GM21723 (cell line): Measurements from ENCODE around the gene TBC1D5.
"Not testable (repeated sequence)": the region's sequence is repeated elsewhere in the genome, so short reads cannot be mapped to it uniquely, and the experiment has no call there.

Experiments
- ATAC-seq: cut with Tn5 transposase; IDR thresholded peaks from one replicate; pipeline ENCODE4 v1.9.1; 2021; ENCODE audit warnings: mild to moderate bottlenecking, moderate library complexity; ENCODE audit not compliant: unreplicated experiment

The TBC1D5 gene

DNA sequence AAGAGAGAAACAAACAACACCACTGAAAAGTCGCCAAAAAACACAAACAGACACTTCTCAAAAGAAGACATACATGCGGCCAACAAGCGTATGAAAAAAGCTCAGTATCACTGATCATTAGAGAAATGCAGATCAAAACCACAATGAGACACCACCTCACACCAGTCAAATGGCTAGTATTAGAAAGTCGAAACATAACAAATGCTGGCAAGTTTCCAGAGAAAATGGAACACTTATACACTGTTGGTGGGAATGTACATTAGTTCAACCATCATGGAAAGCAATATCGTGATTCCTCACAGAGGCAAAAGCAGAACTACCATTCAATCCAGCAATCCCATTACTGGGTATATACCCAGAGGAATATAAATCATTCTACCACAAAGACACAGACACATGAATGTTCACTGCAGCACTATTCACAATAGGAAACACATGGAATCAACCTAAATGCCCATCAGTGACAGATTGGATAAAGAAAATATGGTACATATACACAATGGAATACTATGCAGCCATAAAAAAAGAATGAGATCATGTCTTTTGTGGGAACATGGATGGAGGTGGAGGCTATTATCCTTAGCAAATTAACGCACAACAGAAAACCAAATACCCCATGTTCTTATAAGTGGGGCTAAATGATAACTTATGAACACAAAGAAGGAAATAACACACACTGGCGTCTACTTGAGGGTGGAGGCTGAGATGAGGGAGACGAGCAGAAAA lies 93.6 kb downstream of the TBC1D5 start:
- not testable (repeated sequence) for ATAC-seq

DNA sequence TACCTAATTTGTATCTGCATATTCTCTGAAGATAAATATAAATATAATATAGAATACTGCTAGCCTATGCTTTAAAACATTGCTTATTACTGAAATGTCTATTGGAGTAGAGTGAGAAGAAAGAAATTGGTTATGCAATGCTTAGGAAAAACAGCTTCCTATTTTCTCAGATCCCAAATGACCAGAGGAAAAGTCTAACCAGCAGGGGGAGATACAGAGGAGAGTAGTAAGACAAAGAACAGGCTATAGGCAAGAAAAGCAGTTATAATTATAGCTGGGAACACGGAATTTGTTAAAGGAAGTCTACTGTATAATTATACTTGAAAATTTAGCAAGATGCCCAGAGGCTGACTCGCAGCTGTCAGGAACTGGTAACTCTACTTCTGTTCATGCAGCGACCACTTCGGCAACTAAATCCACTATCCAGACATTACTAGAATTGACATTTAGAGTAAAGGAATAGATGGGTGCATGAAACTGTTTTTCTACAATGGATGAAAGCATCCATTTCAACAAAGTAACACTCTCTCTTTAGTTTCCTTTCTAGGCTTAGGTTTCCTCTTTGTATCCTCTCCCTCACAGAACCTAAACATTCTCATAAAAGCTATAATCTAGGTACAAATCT lies 97.2 kb downstream of the TBC1D5 start:
- ATAC-seq = no peak

DNA sequence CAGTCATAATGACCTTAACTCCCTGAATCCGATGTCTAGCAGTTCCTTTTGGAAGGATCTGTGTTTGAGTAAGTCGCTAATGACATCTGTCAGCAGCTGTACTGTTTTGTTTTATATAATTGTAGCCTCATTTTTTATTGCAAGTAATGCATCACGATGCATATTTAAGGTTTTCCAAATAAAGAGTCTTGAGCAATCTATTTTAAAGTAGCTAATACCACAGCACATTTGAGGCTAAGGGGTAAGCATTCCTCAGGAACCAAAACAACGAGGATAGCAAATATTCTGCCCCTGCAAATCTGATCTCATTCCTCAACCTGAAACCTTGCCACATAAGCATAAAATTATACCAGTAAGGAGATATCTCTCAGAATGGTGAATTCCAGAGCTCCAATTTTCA lies 98.7 kb downstream of the TBC1D5 start:
- ATAC-seq = no peak

DNA sequence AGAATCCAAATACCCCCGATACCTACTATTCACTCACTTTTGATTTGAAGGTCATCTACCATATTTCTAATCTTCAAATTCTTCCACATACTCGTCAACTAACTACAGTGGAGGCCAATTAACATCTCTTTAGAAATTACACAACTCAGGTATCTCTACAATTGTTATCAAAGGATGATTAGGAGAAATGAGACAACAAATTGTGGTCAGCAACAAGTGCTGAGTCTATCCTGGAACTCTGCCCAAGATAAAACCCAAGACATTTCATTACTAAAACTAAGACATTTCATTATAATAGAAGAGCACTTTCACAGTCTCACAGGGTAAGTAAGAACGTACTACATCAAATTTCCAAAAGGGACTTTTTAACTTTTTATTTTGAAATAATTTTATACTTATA lies 100.0 kb downstream of the TBC1D5 start:
- ATAC-seq = no peak

DNA sequence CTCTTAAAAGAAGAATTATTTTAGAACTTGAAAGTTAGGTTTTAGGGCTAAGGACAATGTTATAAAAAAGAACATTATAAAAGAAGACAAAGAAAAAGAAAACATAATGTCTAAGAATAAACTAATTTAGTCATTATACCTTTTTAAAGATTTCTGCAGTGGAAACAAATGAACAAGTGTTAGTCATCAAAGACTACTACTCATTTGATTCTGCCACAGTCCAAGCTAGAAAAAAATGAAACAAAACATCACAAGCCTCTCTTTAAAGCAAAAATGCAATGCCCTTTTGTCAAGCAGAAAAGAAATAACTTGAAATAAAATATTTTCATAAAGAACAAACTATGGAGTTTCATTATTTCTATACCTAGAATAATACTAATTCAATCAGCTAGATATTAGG lies 102.0 kb downstream of the TBC1D5 start:
- ATAC-seq = no peak

DNA sequence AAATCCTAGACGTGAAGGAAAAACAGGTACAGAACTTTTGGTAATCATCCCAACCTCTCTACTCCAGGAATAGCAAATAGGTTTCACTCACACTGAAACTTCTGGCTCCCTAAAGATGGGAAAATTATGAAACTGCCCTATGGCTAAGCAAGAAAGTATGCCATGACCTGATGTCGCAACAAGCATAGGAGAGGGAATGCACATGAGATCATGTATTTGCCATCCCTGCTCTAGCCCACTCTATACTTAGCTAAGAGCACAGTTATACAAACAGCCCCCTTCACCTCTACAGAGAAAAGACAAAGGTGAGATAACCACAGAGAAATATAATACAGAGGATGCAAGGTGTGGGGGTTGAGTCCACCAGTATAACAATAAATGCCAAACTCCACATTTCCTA lies 102.7 kb downstream of the TBC1D5 start:
- ATAC-seq = no peak

DNA sequence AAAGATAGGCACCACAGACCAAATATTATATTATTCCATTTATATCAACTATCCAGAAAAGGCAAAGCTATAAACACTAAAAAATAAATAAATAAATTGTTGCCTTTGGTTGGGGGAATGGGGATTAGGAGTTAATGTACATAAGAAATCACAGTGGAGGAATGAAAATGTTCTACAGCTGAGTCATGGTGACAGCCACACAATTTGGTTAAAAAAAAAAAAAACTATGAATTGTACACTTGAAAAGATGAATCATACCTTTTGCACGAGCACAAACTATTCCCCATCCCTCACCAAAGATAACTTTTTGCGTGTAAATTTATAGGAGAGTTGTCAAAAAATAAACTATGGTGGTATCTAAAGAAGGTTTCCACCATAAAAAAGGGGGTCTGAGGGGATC lies 103.2 kb downstream of the TBC1D5 start:
- ATAC-seq = no peak

DNA sequence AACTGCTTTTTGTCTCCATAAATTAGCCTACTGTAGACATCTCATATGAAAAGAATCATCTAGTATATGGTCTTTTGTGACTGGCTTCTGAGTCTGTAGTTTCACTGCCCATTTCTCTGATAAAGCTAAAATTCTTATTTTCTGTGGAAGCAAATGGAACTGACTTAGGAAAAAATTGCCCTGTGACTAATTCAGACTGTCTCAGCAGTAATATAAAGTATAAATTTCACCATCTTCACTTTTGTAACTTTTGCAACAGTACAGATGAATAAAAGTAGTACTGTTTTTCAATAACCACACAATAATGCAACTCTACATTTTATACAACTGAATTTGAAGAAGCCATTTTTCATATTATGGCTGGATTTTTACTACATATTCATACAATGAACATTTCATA lies 104.1 kb downstream of the TBC1D5 start:
- ATAC-seq = no peak

DNA sequence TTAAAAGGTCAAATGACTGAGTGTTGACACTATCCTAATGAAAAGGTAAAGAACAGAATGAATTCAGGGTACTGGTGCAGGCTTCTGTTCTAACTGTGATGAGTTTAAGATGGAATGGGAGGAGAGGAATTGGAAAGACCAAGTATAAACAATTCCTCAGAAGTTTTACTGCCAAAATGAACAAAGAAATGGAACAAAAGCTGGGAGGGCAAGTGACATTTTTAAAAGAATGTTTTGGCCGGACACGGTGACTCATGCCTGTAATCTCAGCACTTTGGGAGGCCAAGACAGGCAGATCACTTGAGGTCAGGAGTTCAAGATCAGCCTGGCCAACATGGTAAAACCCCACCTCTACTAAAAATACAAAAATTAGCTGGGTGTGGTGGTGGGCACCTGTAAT lies 106.8 kb downstream of the TBC1D5 start:
- ATAC-seq = not testable (repeated sequence)

DNA sequence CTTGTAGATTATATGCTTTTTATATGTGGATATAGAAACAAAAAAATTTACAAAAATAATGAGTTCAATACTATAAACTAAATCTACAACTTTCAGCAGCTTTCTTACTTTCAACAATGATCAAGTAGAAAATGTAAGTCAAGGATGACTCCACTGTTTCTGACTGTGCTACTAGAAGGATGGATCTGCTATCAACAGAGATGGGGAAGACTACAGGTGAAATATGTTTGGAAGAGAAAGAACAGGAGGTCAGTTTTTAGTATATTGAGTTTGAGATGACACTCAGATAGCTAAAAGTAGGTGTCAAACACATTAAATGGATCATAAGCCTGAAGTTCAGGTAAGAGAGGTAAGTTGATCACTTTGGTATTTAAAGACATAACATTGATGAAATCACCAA lies 107.5 kb downstream of the TBC1D5 start:
- no peak for ATAC-seq

DNA sequence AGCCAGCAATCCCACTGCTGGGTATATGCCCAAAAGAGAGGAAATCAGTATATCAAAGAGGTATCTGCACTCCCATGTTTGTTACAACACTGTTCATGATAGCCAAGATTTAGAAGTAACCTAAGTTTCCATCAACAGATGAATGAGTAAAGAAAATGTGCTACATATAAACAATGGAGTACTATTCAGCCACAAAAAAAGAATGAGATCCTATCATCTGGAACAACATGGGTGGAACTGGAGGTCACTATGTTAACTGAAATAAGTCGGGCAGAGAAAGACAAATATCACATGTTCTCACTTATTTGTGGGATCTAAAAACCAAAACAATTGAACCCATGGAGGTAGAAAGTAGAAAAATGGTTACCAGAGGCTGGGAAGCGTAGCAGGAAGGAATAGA lies 108.2 kb downstream of the TBC1D5 start:
- ATAC-seq = no peak

DNA sequence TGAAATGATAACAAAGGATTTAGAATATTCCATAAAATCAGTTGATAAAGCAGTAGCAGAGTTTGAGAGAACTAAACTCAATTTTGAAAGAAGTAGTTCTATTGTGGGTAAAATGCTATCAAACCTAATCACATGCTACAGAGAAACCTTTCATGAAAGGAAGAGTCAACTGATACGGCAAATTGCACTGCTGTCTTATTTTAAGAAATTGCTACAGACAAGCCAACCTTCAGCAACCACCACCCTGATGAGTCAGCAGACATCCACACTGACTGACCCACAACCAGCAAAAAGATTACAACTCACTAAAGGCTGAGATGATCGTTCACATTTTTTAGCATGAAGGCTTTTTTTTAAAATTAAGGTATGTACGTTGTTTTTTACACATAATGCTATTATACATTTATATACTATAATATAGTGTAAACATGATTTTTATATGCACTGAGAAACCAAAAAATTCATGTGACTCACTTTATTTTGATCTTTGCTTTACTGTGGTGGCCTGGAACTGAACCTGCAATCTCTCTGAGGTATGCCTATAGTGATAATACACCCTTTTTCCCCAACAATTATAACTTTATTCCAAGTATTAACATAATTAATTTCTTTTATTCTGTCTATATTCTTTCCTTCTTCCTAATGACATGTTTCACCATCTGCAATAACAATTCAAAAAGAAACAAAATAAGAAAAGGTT lies 109.9 kb downstream of the TBC1D5 start:
- ATAC-seq = no peak

DNA sequence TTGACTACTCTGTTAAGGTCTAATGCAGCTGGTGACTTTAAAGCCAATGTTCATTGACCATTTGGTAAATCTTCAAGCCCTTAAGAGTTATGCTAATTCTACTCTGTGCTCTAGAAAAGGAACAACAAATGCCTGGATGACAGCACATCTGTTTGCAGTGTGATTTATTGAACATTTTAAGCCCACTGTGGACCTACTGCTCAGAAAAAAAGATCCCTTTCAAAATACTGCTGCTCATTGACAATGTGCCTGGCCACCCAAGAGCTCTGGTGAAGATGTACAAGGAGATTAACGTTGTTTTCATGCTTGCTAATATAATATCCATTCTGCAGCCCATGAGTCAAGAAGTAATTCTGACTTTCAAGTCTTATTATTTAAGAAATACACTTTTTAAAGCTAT lies 110.8 kb downstream of the TBC1D5 start:
- ATAC-seq = no peak

DNA sequence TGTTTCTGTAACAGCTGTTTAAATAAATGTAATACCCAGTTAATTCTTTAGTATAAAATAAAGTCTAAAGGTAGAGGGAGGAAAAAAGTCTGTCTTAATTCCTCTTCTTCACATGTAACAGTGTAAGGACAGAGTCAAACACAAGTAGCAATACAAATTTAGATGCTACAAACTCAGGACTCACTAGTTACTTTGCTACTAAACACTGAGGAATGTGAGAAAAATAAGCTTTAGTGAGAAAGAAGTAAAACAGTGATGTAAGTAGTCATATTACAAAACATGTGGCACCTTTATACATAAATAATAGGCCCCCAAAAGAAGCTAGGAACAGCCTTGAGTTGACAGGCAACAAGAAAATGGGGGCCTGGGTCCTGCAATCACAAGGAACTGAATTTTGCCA lies 113.0 kb downstream of the TBC1D5 start:
- ATAC-seq = no peak

DNA sequence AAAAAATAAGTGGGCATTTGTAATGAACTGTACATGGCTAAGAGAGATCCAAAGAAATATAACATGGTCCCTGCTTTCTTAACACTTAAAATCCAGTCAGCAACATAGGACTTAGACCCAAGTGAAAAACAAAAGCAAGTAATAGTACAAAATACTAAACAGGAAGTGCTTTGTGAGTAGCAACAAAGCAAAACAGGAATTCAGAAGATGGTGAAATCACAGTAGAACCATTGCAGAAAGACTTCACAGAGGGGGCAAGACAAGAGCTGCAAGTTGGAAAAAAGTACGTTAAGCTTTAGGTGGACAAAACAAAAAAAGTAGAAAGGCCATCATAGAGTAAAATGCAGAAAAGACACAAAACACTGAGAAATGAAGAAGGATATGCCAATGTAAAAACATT lies 116.0 kb downstream of the TBC1D5 start:
- no peak for ATAC-seq

DNA sequence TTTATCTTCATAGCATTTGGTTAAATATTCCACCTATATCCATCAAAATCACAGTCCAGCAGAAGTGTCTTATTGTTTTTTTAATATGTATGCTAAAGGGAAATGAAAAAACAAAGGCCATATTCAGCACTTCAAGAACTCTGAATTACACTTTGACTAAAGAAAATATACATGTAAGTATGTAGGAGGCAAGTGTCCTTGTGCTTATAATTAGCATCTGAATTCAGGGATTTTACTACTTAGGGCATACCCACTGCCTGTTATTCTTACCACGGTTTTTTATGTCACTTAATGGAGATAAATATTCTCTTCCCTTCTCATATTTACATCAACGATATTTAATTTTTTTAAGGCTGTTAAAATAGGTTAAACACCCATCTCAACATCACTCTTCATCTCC lies 117.3 kb downstream of the TBC1D5 start:
- no peak for ATAC-seq

DNA sequence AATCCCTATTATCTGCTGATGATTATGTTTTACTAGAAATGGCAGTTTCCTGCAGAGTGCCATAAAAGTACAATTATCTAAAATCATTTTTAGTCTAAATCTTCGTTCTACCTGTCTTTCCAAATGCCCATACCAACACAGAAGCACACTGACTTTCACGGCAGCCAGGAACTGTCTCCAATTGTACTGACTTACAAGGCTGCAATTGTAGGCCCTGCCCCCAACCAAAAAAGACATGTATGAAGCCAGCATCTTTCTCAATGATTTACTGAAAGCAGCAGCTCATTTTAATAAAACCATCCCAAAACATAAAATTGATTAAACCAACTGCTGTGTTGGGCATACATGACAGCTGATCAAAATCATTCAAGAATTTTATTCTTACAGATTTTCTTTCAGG lies 119.0 kb downstream of the TBC1D5 start:
- no peak for ATAC-seq

DNA sequence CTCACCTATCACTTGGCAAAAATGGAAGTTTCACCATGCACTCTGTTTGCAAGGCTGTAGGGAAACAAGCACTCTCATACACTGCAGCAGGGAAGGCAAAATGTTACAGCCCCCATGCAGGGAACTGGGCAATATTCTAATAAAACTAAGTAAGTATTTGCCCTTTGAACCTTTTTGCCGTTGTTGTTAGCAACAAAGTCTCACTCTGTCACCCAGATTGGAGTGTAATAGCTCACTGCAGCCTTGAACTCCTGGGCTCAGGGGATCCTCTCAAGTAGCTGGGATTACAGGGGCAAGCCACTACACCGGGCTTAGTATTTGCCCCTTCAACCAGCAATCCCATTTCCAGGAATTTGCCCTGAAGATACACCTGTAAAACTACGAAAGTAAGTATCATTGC lies 122.5 kb downstream of the TBC1D5 start:
- ATAC-seq = no peak

DNA sequence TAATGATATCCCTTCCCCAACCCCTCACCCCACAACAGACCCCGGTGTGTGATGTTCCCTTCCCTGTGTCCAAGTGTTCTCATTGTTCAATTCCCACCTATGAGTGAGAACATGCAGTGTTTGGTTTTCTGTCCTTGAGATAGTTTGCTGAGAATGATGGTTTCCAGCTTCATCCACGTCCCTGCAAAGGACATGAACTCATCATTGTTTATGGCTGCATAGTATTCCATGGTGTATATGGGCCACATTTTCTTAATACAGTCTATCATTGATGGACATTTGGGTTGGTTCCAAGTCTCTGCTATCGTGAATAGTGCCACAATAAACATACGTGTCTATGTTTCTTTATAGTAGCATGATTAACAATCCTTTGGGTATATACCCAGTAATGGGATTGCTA lies 129.4 kb downstream of the TBC1D5 start:
- not testable (repeated sequence) for ATAC-seq

DNA sequence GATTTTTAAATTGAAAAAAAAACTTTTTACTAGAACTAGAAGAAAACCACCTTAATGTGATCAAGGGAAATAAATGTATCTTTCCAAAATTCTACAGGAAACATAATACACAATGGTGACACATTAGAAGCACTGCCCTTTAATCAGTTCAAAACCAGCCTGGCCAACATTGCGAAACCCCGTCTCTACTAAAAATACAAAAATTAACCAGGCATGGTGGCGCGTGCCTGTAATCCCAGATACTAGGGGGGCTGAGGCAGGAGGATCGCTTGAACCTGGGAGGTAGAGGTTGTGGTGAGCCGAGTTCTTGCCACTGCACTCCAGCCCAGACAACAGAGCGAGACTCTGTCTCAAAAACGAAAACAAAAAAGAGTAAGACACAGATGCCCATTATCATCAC lies 134.5 kb downstream of the TBC1D5 start:
- no peak for ATAC-seq

DNA sequence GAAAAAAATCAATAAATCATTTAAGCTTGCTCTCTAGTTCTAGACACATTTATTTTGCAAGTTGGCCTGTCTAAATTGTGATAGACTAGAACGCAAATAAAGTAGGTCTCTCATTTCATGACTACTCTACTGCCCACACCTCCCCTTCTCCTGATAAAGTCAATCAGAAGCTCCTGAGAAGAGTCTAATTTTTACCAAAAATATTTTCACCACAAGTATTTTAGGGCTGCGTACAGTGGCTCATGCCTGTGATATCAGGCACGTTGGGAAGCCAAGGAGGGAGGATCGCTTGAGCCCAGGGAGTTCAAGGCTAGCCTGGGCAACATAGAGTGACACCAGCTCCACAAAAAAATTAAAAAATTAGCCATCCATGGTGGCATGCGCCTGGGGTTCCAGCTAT lies 136.5 kb downstream of the TBC1D5 start:
- ATAC-seq = no peak

DNA sequence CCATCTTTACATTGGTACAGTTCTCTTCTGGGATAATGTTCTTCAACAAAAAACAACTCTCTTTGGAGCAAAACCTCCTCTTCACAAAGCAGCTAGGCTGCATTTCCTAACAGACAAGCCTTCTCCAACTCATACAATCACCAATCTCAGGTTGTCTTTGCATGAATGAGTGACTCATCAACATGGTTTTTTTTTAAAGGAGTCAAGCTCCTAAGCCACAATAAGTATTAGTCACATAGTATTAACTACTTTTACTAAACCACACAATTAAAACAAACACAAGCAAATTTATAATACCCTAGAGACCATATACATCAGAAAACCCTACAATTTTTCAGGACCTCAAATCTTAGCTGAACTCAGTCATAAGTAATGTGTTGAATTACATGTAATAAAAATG lies 137.4 kb downstream of the TBC1D5 start:
- no peak for ATAC-seq
